SU-DHL-6 (cell line): ENCODE results near the gene ACTN3.

Experiments used
- CTCF ChIP-seq: fragments of 200-600 bp; sonication (generic); IDR thresholded peaks from one replicate; pipeline ENCODE4 v1.5.1; 2017; ENCODE audit warnings: antibody characterized with exemption, mild to moderate bottlenecking, low read length, moderate library complexity; ENCODE audit not compliant: insufficient read depth, poor library complexity, severe bottlenecking
- EZH2phosphoT487 ChIP-seq: fragments of 200-600 bp; sonication (generic), shearing (Covaris generic); conservative IDR thresholded peaks from 2 replicates; pipeline ENCODE4 v1.6.1; 2018; ENCODE audit warnings: mild to moderate bottlenecking, antibody characterized with exemption, low read length, moderate library complexity, mixed read lengths

- TF ChIP-seq CTCF (no peak), EZH2phosphoT487 (no peak)
Measured at GRCh38 chr11:66562907-66563583, 16.3 kb downstream of the ACTN3 start.
